Subcutaneous adipose tissue (tissue), 4 donors: ENCODE results near the gene SOCS3. TPM values are rescaled to one million over a fixed set of nuclear protein-coding genes. Genes with fewer than 3 reads are reported as not detected.

Source experiments
- CTCF ChIP-seq: fragments of 450-650 bp; IDR thresholded peaks from one replicate; pipeline ENCODE4 v1.5.1; 2016; ENCODE audit warnings: low read depth, mild to moderate bottlenecking, control low read depth, antibody characterized with exemption, moderate library complexity
- total RNA-seq, 4 donors: library from RNA; depleted of rRNA; stranded (reverse); fragments of >200 nt; gene quantifications; one replicate each; pipeline ENCODE4 v1.1.0, GENCODE V29; 2016

SOCS3 gene
- total RNA-seq, 4 donors from 2014 or later: 15.4 to 33.3 (median 24.7) TPM

DNA sequence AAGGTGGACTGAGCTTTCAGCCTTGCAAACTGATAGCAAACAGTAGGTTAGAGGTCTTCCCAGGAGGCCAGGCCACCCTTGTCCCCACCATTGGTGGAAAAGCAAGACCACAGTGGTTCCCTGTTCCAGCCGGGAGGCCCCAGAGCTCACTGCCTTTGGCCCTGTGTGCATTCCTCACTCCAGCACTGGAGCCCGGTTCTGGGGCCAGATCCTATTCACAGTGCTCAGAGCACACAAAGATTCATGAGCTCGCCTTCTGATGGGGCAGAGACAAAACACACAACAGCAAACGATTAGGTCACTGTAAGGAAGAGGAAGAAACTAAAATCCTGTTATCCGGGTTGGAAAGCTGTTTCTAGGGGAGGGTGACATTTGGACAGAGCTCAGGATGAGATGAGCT is 13.0 kb upstream of the SOCS3 start:
- no peak for TF ChIP-seq CTCF

DNA sequence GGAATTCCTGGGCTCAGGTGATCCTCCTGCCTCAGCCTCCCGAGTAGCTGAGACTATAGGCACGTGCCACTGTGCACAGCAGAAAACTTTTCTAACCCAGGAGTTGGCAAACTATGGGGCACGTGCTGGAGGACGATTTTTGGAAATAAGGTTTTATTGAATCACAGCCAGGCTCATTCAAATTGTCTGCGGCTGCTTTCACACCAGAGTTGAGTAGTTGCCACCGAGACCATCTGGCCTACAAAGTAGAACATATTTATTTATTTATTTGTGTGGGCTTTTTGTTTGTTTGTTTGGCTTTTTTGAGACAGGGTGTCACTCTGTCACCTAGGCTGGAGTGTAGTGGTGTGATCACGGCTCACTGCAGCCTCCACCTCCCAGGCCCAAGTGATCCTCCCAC is 11.2 kb upstream of the SOCS3 start:
- no peak for TF ChIP-seq CTCF

DNA sequence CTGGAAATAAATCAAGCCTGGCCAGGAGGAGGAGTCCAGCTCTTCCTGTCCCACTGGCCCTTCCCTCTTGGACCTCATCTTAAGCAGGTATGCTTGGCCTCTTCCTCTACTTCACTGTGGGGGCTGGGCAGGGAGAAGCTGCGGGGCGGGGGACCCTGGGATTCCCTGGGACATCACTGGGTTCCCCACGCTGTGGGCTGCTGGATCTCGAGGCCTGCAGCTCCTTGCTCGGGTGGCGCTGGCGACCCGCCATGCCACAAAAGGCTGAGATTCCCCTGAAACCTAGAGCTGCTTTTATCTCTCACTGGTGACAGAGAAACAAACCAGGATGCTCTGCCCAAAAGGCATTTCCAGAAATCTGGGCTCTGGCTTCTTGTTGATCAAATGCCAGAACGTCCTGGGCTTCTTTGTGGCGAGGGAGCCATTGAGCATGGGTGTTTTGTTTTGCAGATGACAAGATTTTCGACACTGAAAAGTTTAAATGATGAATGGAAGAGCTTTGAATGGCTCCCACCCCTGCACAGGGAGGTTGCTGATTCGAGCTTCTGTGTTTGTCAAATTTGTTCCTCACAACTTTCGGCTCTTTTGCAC is 10.0 kb upstream of the SOCS3 start:
- TF ChIP-seq CTCF: no peak

DNA sequence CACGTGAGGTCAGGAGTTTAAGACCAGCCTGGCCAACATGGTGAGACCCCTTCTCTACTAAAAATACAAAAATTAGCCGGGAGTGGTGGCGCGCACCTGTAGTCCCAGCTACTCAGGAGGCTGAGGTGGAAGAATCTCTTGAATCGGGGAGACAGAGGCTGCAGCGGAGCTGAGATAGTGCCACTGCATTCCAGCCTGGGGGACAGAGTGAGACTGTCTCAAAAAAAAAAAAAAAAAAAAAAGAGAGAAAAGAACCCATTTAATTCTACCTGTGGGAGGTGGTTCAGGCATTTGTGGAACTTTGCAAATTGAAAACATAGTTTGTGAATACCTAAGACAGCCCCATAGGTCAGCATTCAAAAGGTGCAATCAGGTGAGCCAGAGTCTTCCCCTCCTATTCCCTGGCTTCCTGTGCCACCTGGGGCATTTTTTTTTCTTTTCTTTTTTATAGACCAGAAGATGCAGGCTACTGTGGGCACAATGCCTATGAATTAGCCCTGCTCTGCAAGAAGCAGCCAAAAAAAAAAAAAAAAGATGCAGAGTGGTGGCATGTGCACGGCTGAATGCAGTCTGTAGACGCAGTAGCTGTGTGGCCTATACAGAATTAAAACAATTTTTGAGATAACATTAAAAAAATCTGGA is 9.1 kb upstream of the SOCS3 start:
- no peak for TF ChIP-seq CTCF

GRCh38 chr17:78368348-78368747 is 8.5 kb upstream of the SOCS3 start:
- TF ChIP-seq CTCF: no peak

GRCh38 chr17:78367193-78367592 is 7.3 kb upstream of the SOCS3 start:
- no peak for TF ChIP-seq CTCF

- TF ChIP-seq CTCF: no peak
Measured at GRCh38 chr17:78366109-78366848, 6.4 kb upstream of the SOCS3 start.
